Measurements from ENCODE around the gene PCNX2.

The PCNX2 gene

GRCh38 chr1:233315718-233316301 lies 20.3 kb upstream of the PCNX2 start:
- DNase-seq (ENCODE audit: low read depth): no peak

GRCh38 chr1:233313434-233314155 lies 18.1 kb upstream of the PCNX2 start:
- DNase-seq (ENCODE audit: low read depth): no peak

GRCh38 chr1:233304489-233305102 lies 9.1 kb upstream of the PCNX2 start:
- no peak for DNase-seq (ENCODE audit: low read depth)

GRCh38 chr1:233300326-233300725 lies 4.8 kb upstream of the PCNX2 start:
- DNase-seq (ENCODE audit: low read depth): no peak

GRCh38 chr1:233299450-233299849 lies 3.9 kb upstream of the PCNX2 start:
- DNase-seq (ENCODE audit: low read depth): no peak

- DNase-seq (ENCODE audit: low read depth): no peak
These were observed 424 bp upstream of the PCNX2 start for GRCh38 chr1:233295975-233296322.

- DNase-seq (ENCODE audit: low read depth): peak; percentile 25
These were observed 650 bp downstream of the PCNX2 start for GRCh38 chr1:233294913-233295236.

- DNase-seq (ENCODE audit: low read depth): no peak
These were observed 1.7 kb downstream of the PCNX2 start for GRCh38 chr1:233293556-233294446.

- no peak for DNase-seq (ENCODE audit: low read depth)
These were observed 5.0 kb downstream of the PCNX2 start for GRCh38 chr1:233290396-233291034.

- no peak for DNase-seq (ENCODE audit: low read depth)
These were observed 5.8 kb downstream of the PCNX2 start for GRCh38 chr1:233289676-233290075.

- DNase-seq (ENCODE audit: low read depth): no peak
These were observed 13.0 kb downstream of the PCNX2 start for GRCh38 chr1:233282582-233282886.

GRCh38 chr1:233281711-233282581 lies 13.6 kb downstream of the PCNX2 start:
- DNase-seq (ENCODE audit: low read depth): no peak

GRCh38 chr1:233279971-233280370 lies 15.6 kb downstream of the PCNX2 start:
- no peak for DNase-seq (ENCODE audit: low read depth)

- no peak for DNase-seq (ENCODE audit: low read depth)
These were observed 16.9 kb downstream of the PCNX2 start for GRCh38 chr1:233278631-233279030.

GRCh38 chr1:233277637-233278606 lies 17.6 kb downstream of the PCNX2 start:
- DNase-seq (ENCODE audit: low read depth): no peak

- DNase-seq (ENCODE audit: low read depth): no peak
These were observed 25.9 kb downstream of the PCNX2 start for GRCh38 chr1:233269656-233270055.

- DNase-seq (ENCODE audit: low read depth): no peak
These were observed 27.0 kb downstream of the PCNX2 start for GRCh38 chr1:233268389-233269022.

- no peak for DNase-seq (ENCODE audit: low read depth)
These were observed 33.8 kb downstream of the PCNX2 start for GRCh38 chr1:233261695-233262094.

GRCh38 chr1:233261206-233261605 lies 34.3 kb downstream of the PCNX2 start:
- DNase-seq (ENCODE audit: low read depth): no peak

- no peak for DNase-seq (ENCODE audit: low read depth)
These were observed 37.7 kb downstream of the PCNX2 start for GRCh38 chr1:233257786-233258185.
